ENCODE results near the gene MCM10.

Gene MCM10

DNA sequence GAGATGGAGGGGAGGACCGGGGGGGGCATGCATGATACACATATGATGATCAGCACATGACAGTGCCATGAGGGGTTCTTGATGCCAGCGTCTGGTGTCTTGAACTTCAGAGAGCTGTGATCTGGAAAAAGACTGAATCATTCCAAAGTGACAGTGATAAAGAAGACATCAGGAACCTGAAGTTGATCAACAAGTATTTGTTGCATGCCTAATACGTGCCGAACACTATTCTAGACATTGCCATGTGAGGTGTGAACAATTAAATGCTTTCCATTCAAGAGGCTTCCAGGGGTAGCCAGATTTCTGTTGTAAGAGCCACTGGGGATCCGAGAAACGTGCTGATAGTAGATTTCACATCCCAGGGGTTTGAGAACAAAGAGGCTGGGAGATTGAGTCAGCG, 6.2 kb downstream of the MCM10 start:
- no peak for DNase-seq

DNA sequence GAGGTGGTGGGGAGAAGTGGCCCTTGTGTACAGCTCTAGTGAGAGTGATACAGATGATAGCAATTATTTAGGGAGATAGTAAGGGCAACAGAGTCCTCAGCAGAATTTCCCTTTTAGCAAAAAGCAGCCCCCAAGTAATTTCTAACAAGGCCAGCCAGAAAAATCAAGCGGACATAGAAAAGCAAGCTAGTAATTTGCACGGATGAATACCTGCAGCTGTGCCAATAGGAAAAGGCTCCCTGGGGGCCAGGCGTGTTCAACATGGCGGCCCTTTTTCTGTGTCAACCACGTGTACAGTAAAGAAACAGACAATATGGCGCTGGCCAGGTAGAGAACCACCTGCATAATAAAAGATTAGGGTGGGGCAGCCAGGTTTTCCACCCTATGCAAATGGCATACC, 7.4 kb downstream of the MCM10 start:
- peak; percentile 58 to 76 for DNase-seq

DNA sequence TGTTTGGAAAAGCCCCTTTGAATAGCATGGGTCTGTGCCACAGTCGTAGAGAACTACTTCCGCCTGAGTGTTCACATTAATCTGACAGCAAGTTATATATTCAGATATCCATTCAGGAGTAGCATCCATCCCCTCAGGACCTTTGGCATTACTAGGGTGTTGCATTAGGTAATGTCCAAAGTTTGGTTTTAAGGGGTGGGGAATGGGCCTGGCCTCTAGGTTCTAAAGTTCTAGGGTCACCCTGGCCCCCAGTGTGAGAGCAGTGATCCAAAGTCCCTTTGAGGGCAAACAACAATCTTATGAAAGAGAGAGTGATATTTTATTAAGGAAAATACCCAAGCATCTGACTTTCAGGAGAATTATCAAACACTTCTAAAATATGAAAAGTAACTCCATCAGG, 12.3 kb downstream of the MCM10 start:
- DNase-seq = no peak

DNA sequence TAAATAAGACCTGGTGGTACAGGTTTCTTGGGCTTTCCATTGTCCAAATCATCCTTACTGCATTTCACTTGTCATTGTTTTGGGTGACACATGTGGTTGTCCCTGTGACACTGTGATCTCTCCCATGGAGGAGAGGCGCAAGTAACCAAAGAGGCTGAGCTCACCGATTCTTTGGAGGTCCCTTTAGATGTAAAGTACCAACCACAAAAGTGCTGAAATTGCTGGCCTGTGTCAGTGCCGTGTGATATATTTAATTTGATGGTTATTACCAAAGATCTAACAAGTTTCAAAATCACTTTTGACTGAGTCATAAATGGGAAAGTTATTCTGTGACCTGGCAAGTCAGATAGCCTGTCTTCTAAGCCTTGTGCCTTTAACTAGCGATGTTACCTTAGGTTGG, 19.4 kb downstream of the MCM10 start:
- DNase-seq = no peak

DNA sequence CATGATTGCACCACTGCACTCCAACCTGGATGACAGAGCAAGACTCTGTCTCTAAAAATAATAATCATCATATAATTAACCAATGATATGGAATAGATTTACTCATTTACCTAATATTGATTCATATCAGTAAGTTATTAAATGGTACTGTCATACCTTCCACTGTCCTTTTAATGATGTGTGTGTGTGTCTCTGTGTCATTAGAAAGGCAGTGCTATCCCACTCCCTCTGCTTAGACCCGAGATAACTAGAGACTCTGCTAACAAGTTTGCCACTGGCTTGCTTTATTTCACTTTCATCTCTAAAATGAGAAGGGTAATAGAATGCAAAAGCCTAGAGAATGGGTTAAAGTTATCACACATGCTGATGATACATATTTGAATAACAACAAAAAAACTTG, 21.1 kb downstream of the MCM10 start:
- no peak for DNase-seq

DNA sequence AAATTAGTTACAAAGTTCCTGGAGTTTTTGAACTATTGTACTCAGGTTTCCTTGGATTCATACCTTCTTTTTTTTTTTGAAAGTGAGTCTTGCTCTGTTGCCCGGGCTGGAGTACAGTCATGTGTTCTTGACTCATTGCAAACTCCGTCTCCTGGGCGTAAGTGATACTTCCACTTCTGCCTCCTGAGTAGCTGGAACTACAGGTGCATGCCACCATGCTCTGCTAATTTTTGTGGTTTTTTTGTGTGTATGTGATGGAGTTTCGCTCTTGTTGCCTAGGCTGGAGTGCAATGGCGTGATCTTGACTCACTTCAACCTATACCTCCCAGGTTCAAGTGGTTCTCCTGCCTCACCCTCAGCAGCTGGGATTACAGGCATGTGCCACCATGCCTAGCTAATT, 22.3 kb downstream of the MCM10 start:
- DNase-seq = no peak

DNA sequence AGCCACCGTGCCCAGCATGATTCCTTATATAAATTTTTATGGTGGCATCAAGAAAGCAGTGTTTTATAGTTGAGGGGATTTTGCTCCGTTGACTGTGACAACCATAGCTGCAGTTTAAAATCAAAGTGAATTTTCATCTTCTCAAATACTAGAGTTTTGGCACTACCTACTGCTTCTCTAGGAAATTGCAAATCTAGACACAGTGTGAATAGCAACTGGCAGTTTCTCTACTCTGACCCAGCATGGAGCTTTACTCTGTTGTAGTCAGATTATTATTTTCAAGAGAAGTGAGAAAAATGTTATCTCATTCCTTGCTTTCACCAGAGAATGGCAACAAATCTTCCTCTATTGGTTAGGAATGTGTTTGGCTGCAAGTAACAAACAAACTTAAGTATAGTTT, 22.9 kb downstream of the MCM10 start:
- DNase-seq = no peak

- peak; percentile 43 to 73 for DNase-seq
Observed at GRCh38 chr10:13184730-13185514, 23.6 kb downstream of the MCM10 start.

DNA sequence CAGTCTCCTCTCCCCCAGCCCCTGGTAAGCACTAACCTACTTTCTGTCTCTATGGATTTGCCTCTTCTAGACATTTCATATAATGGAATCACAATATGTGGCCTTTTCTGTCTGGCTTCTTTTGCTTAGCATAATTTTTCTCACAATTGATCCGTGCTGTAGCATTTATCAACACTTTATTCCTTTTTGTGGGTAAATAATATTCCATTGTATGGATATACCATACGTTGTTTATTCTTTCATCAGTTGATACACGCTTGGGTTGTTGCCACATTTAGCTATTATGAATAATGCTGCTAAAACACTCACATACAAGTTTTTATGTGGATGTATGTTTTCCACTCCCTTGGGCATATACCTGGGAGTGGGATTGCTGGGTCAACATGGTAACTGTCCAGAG, 25.8 kb downstream of the MCM10 start:
- DNase-seq = no peak

- DNase-seq = no peak
Observed at GRCh38 chr10:13188593-13188992, 27.2 kb downstream of the MCM10 start.

DNA sequence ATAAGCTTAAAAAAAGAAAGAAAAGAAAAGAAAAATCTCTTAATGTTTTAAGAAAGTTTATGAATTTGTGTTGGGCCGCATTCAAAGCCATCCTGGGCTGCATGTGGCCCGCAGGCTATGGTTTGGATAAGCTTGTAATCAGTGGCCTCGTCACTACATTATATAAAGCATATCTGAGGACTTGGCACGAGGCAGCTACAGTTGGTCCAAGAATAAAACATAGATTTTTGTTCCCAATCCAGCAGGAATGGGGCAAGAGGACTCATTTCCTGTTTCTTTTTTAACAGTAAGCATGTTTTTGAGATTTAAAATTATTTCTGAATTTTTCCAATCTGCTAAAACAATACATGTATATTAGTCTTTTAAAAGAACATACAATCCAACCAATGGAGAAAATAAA, 28.6 kb downstream of the MCM10 start:
- DNase-seq = no peak

GRCh38 chr10:13190816-13191215, 29.5 kb downstream of the MCM10 start:
- DNase-seq = no peak

DNA sequence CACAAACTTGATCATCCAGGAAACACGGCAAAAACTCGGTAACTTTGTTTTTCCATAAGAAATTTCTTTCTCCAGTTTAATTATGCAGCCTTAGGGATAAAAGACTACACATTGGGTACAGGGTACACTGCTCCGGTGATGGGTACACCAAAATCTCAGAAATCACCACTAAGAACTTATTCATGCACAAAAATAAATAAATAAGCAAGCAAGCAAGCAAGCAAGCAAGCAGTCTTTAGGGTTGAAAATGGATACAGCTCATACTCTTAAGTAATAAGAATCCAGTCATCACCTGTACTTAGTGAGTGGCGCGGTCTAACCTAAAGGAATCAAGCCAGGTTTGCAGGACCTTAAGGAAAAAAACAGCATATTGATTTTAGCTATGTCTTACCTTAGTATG, 30.0 kb downstream of the MCM10 start:
- DNase-seq = no peak

DNA sequence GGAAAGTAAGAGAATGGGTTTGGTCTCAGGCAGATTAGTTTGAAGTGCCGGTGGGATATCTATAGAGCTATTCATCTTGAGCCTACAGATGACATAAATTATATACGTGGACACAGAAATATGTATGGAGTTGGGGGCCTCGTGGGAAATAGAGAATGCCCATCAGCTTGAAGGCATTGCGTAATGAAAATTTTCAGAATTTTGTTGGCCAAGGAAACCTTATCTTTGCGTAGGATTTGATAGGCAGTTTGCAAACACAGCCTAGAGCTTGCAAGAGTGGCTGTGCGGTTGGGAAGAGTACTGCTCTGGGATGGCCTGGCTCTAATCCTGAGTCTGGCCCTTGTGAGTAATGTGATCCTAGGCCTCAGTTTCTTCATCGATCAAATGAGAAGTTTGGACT, 32.3 kb downstream of the MCM10 start:
- DNase-seq = no peak

GRCh38 chr10:13195016-13195415, 33.7 kb downstream of the MCM10 start:
- DNase-seq = no peak

GRCh38 chr10:13201132-13201531, 39.8 kb downstream of the MCM10 start:
- no peak for DNase-seq

- no peak for DNase-seq
Observed at GRCh38 chr10:13206091-13206490, 44.7 kb downstream of the MCM10 start.

DNA sequence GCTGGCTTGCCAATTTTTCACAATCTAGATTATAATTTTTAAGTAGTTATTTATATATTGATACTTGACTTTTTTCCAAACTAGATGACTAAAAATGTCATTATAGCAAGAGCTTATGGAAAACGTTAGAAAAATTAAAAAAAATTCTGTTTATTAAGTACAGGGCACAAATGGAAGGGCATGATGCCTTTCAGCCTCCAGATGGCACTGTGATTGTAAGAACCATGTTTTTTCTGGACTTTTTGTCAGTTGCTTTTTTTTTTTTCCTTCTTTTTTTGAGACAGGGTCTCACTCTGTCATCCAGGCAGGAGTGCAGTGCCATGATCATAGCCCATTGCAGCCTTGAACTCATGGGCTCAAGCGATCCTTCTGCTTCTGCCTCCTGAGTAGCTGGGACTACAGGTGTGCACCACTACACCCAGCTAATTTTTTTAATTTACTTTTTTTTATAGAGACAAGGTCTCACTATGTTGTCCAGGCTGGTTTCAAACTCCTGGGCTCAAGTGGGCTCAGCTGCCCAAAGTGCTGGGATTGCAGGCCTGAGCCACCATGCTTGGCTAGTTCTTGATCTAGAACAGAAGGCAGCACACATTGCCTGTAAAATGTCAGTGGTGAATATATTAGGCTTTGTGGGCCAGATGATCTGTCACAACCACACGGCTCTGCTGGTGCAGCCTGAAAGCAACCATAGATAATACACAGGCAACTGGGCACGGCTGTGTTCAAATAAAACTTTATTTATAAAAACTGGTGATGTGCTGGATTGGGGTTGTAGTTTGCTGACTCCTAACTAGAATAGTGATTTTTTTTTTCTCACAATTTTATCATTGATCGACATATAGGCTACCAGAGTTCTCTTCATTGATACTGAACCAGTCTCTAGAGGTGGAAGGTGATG, 45.4 kb downstream of the MCM10 start:
- DNase-seq = no peak

- no peak for DNase-seq
Observed at GRCh38 chr10:13213163-13213562, 51.8 kb downstream of the MCM10 start.

- no peak for DNase-seq
Observed at GRCh38 chr10:13218878-13219277, 57.5 kb downstream of the MCM10 start.

GRCh38 chr10:13219685-13220670, 58.6 kb downstream of the MCM10 start:
- DNase-seq = no peak

DNA sequence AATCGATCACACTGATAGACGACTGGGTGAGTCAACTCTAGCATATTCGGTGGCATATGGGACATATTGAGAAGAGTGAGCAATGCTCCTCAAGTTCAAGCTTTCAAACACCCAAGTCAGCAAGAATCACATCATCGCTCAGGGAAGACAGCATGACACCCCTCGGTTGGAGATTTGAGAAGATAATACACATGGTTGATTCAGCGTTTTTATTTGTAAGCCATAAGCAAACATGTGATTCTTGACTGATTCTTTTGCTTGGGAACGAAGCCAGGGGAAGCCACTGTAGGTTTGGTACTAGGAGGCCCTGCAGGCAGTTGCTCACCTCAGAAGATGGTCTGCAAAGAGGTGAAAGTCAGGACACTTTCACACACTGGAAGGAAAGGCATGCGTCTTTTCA, 60.2 kb downstream of the MCM10 start:
- no peak for DNase-seq

- no peak for DNase-seq
Observed at GRCh38 chr10:13222151-13222550, 60.8 kb downstream of the MCM10 start.

All from NCI-H2081 (cell line).